ENCODE results near the gene LRTM2. TPM values are rescaled to one million over a fixed set of nuclear protein-coding genes. Genes with fewer than 3 reads are reported as not detected.

LRTM2 gene
- total RNA-seq, 1 donor = not detected

DNA sequence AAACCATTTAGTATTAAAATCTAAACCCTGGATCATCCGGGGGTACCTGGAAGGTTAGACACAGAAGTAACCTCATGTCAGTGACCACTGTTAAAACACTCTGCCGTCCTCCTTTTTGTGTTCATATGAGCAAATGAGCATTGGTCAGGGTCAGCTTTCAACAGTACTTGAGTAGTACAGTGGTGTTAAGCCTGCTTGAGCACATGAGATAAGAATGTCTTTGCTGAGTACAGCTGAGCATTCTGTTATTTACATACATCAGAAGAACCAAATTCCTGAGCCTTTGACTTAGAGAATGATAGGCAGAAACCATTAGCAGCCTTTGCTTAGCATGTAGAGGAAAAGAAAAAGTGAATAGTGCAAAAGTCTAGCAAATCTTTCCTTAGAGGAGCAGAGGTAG lies 38.6 kb upstream of the LRTM2 start:
- TF ChIP-seq, protein P1, sequence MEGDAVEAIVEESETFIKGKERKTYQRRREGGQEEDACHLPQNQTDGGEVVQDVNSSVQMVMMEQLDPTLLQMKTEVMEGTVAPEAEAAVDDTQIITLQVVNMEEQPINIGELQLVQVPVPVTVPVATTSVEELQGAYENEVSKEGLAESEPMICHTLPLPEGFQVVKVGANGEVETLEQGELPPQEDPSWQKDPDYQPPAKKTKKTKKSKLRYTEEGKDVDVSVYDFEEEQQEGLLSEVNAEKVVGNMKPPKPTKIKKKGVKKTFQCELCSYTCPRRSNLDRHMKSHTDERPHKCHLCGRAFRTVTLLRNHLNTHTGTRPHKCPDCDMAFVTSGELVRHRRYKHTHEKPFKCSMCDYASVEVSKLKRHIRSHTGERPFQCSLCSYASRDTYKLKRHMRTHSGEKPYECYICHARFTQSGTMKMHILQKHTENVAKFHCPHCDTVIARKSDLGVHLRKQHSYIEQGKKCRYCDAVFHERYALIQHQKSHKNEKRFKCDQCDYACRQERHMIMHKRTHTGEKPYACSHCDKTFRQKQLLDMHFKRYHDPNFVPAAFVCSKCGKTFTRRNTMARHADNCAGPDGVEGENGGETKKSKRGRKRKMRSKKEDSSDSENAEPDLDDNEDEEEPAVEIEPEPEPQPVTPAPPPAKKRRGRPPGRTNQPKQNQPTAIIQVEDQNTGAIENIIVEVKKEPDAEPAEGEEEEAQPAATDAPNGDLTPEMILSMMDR (IDR thresholded peaks at IDR 0.05; ENCODE audit: insufficient read depth, low read length) = no peak
- H3K4me3 ChIP-seq (ENCODE audit: low read depth, low read length) = no peak overlapping the region
- peak; percentile 21 for DNase-seq (ENCODE audit: low read depth)

GRCh38 chr12:1782215-1782614 lies 38.1 kb upstream of the LRTM2 start:
- H3K4me3 ChIP-seq (ENCODE audit: low read depth, low read length) = no peak overlapping the region
- DNase-seq (ENCODE audit: low read depth) = no peak
- TF ChIP-seq, protein P1 (IDR thresholded peaks at IDR 0.05; ENCODE audit: insufficient read depth, low read length) = no peak

GRCh38 chr12:1787714-1788113 lies 32.7 kb upstream of the LRTM2 start:
- no peak for DNase-seq (ENCODE audit: low read depth)
- TF ChIP-seq, protein P1 (IDR thresholded peaks at IDR 0.05; ENCODE audit: insufficient read depth, low read length) = no peak
- no peak overlapping the region for H3K4me3 ChIP-seq (ENCODE audit: low read depth, low read length)

DNA sequence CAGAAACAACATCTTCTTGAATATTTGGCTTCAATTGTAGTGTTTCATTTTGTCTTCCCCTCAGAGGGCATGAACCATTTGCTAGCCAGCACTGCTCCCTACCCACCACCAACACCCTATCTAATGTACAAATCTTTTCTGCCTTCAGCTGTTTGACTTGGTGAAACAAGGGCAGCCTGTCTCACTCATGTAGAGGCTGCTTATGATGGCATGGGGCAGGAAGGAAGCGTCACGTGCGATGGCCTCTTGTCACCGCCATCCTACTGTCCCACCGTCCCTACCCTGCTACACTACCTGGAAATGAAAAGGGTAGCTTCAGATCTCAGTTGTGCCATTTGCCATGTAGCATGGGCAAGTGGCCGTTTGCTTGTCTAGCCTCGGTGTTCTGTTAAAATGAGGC lies 29.9 kb upstream of the LRTM2 start:
- no peak for DNase-seq (ENCODE audit: low read depth)
- TF ChIP-seq, protein P1 (IDR thresholded peaks at IDR 0.05; ENCODE audit: insufficient read depth, low read length) = no peak
- no peak overlapping the region for H3K4me3 ChIP-seq (ENCODE audit: low read depth, low read length)

DNA sequence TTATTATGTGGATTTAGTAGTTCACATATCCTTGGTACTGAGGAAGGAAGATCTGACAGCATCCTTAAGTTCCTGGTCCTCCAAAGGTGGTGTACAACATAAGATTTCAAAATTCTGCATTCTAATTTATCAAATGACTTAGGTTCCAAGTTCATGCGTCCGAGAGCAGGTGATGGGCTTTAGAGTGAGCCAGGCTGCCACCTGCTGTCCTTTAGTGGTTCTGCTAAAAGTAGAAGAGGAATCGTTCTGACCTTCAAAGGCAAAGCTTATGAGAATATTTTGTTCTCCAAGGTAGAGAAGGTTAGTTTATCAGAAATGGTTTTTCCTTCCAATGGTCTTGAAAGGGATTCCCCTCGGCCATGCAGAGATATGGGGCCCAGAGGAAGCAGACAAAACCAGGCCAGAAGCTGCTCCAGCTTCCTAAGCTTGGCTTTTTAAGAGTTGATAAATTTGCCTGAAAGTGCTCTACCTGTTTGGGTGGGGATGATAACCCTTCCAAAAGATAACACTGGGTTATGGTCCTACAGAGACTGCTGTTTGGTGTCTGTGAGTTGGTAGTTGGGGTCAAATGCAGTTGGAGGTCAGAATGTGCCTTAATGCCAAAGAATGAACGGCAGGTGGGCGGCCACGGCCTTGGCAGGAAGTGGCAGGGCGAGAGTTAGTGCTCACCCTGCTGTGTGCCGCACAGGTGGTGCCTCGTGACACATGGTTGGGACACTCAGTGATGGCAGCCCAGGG lies 29.1 kb upstream of the LRTM2 start:
- H3K4me3 ChIP-seq (ENCODE audit: low read depth, low read length) = no peak overlapping the region
- DNase-seq (ENCODE audit: low read depth) = peak; percentile 80
- TF ChIP-seq, protein P1 (IDR thresholded peaks at IDR 0.05; ENCODE audit: insufficient read depth, low read length) = peak; percentile 77

GRCh38 chr12:1792406-1792805 lies 28.0 kb upstream of the LRTM2 start:
- TF ChIP-seq, protein P1 (IDR thresholded peaks at IDR 0.05; ENCODE audit: insufficient read depth, low read length) = no peak
- H3K4me3 ChIP-seq (ENCODE audit: low read depth, low read length) = no peak overlapping the region
- no peak for DNase-seq (ENCODE audit: low read depth)
